ENCODE results near the gene HOXB8.

Gene HOXB8

GRCh38 chr17:48603959-48604769 is 10.9 kb downstream of the HOXB8 start:
- Histone ChIP-seq H3K27ac (ENCODE audit: low read depth, low read length) (no peak overlapping the region), H2AFZ (ENCODE audit: insufficient read depth, low read length, poor library complexity) (no peak overlapping the region), H3K23ac (ENCODE audit: low read length) (no peak overlapping the region), H2BK5ac (ENCODE audit: low read depth, low read length, poor library complexity) (no peak overlapping the region), H3K79me1 (ENCODE audit: low read length) (peaks cover 6% of the 10 kb centered on the region), H3K4me2 (ENCODE audit: low read length) (peak overlapping the region; percentile 39), H3K18ac (ENCODE audit: low read length) (no peak overlapping the region), H3K4me1 (ENCODE audit: control insufficient read depth in 1 of 2, insufficient read depth in 2 of 2, low read length in 2 of 2) (peaks cover 20 to 28% of the 10 kb centered on the region in 2 experiments), H3K4ac (ENCODE audit: low read depth, low read length) (no peak overlapping the region), H3K36me3 (ENCODE audit: control insufficient read depth in 1 of 2, insufficient read depth in 2 of 2, low read length in 2 of 2) (no peaks in the 10 kb centered on the region), H2BK120ac (ENCODE audit: insufficient read depth, low read length, poor library complexity) (no peak overlapping the region), H4K8ac (ENCODE audit: low read depth, low read length) (no peak overlapping the region), H3K79me2 (ENCODE audit: control insufficient read depth, insufficient read depth, low read length, poor library complexity) (no peaks in the 10 kb centered on the region), H3K9ac (ENCODE audit: low read length) (no peak overlapping the region), H3K9me3 (ENCODE audit: insufficient read depth, low read depth, low read length) (peaks cover 2% of the 10 kb centered on the region), H3K4me3 (ENCODE audit: low read depth, low read length) (no peak overlapping the region), H4K91ac (ENCODE audit: low read depth, low read length) (no peak overlapping the region), H2BK12ac (ENCODE audit: low read length) (no peak overlapping the region), H3K27me3 (ENCODE audit: insufficient read depth, low read length) (peaks cover 42% of the 10 kb centered on the region), H2AK5ac (ENCODE audit: low read length) (no peak overlapping the region), H3K14ac (ENCODE audit: low read length) (no peak overlapping the region), H4K12ac (ENCODE audit: low read depth, low read length) (no peak overlapping the region)
- WGBS (ENCODE audit: extremely low coverage, insufficient coverage, insufficient read length), result no CpG with 5 or more reads among the region's 21 CpGs
- DNase-seq, result no peak

GRCh38 chr17:48601539-48602425 is 13.3 kb downstream of the HOXB8 start:
- peak overlapping the region; percentile 67 for H3K27ac ChIP-seq (ENCODE audit: low read depth, low read length)
- H3K23ac ChIP-seq (ENCODE audit: low read length), result no peak overlapping the region
- no peak overlapping the region for H2AFZ ChIP-seq (ENCODE audit: insufficient read depth, low read length, poor library complexity)
- H3K9ac ChIP-seq (ENCODE audit: low read length), result no peak overlapping the region
- H3K4ac ChIP-seq (ENCODE audit: low read depth, low read length), result no peak overlapping the region
- H2BK5ac ChIP-seq (ENCODE audit: low read depth, low read length, poor library complexity), result no peak overlapping the region
- H3K79me2 ChIP-seq (ENCODE audit: control insufficient read depth, insufficient read depth, low read length, poor library complexity), result peaks cover 2% of the 10 kb centered on the region
- H3K4me2 ChIP-seq (ENCODE audit: low read length), result peak overlapping the region; percentile 9
- H3K27me3 ChIP-seq (ENCODE audit: insufficient read depth, low read length), result peaks cover 41% of the 10 kb centered on the region
- peak overlapping the region; percentile 41 for H3K14ac ChIP-seq (ENCODE audit: low read length)
- peaks cover 2% of the 10 kb centered on the region for H3K9me3 ChIP-seq (ENCODE audit: insufficient read depth, low read depth, low read length)
- peak overlapping the region; percentile 27 for H4K8ac ChIP-seq (ENCODE audit: low read depth, low read length)
- H4K12ac ChIP-seq (ENCODE audit: low read depth, low read length), result no peak overlapping the region
- H2BK12ac ChIP-seq (ENCODE audit: low read length), result peak overlapping the region; percentile 4
- no peaks in the 10 kb centered on the region for H3K36me3 ChIP-seq (ENCODE audit: control insufficient read depth in 1 of 2, insufficient read depth in 2 of 2, low read length in 2 of 2)
- DNase-seq, result no peak
- no peak overlapping the region for H3K18ac ChIP-seq (ENCODE audit: low read length)
- H3K79me1 ChIP-seq (ENCODE audit: low read length), result peaks cover 23% of the 10 kb centered on the region
- no CpG with 5 or more reads among the region's 35 CpGs for WGBS (ENCODE audit: extremely low coverage, insufficient coverage, insufficient read length)
- peaks cover 26 to 37% of the 10 kb centered on the region in 2 experiments for H3K4me1 ChIP-seq (ENCODE audit: control insufficient read depth in 1 of 2, insufficient read depth in 2 of 2, low read length in 2 of 2)
- peak overlapping the region; percentile 8 for H2BK120ac ChIP-seq (ENCODE audit: insufficient read depth, low read length, poor library complexity)
- peak overlapping the region; percentile 59 for H4K91ac ChIP-seq (ENCODE audit: low read depth, low read length)
- H3K4me3 ChIP-seq (ENCODE audit: low read depth, low read length), result no peak overlapping the region
- H2AK5ac ChIP-seq (ENCODE audit: low read length), result no peak overlapping the region

GRCh38 chr17:48601207-48601538 is 13.9 kb downstream of the HOXB8 start:
- Histone ChIP-seq H3K36me3 (ENCODE audit: control insufficient read depth in 1 of 2, insufficient read depth in 2 of 2, low read length in 2 of 2) (peaks cover 0 to under 1% of the 10 kb centered on the region in 2 experiments), H3K9ac (ENCODE audit: low read length) (no peak overlapping the region), H2AFZ (ENCODE audit: insufficient read depth, low read length, poor library complexity) (no peak overlapping the region), H2BK5ac (ENCODE audit: low read depth, low read length, poor library complexity) (peak overlapping the region; percentile 16), H3K4me3 (ENCODE audit: low read depth, low read length) (no peak overlapping the region), H2BK120ac (ENCODE audit: insufficient read depth, low read length, poor library complexity) (peak overlapping the region; percentile 8), H3K4ac (ENCODE audit: low read depth, low read length) (no peak overlapping the region), H3K9me3 (ENCODE audit: insufficient read depth, low read depth, low read length) (no peaks in the 10 kb centered on the region), H4K12ac (ENCODE audit: low read depth, low read length) (no peak overlapping the region), H3K27me3 (ENCODE audit: insufficient read depth, low read length) (peaks cover 35% of the 10 kb centered on the region), H4K91ac (ENCODE audit: low read depth, low read length) (peak overlapping the region; percentile 59), H3K4me1 (ENCODE audit: control insufficient read depth in 1 of 2, insufficient read depth in 2 of 2, low read length in 2 of 2) (peaks cover 31 to 43% of the 10 kb centered on the region in 2 experiments), H3K14ac (ENCODE audit: low read length) (no peak overlapping the region), H3K27ac (ENCODE audit: low read depth, low read length) (peak overlapping the region; percentile 67), H3K79me1 (ENCODE audit: low read length) (peaks cover 23% of the 10 kb centered on the region), H2AK5ac (ENCODE audit: low read length) (no peak overlapping the region), H3K23ac (ENCODE audit: low read length) (no peak overlapping the region), H3K79me2 (ENCODE audit: control insufficient read depth, insufficient read depth, low read length, poor library complexity) (peaks cover 5% of the 10 kb centered on the region), H2BK12ac (ENCODE audit: low read length) (peak overlapping the region; percentile 4), H3K18ac (ENCODE audit: low read length) (no peak overlapping the region), H4K8ac (ENCODE audit: low read depth, low read length) (no peak overlapping the region), H3K4me2 (ENCODE audit: low read length) (peak overlapping the region; percentile 9)
- WGBS (ENCODE audit: extremely low coverage, insufficient coverage, insufficient read length), result no CpG with 5 or more reads among the region's 4 CpGs
- DNase-seq, result no peak

- Histone ChIP-seq H3K23ac (ENCODE audit: low read length) (no peak overlapping the region), H4K8ac (ENCODE audit: low read depth, low read length) (no peak overlapping the region), H3K9ac (ENCODE audit: low read length) (no peak overlapping the region), H3K18ac (ENCODE audit: low read length) (no peak overlapping the region), H3K27me3 (ENCODE audit: insufficient read depth, low read length) (peaks cover 30% of the 10 kb centered on the region), H2BK12ac (ENCODE audit: low read length) (no peak overlapping the region), H3K4ac (ENCODE audit: low read depth, low read length) (no peak overlapping the region), H2AFZ (ENCODE audit: insufficient read depth, low read length, poor library complexity) (no peak overlapping the region), H3K4me1 (ENCODE audit: control insufficient read depth in 1 of 2, insufficient read depth in 2 of 2, low read length in 2 of 2) (peaks cover 34 to 47% of the 10 kb centered on the region in 2 experiments), H4K12ac (ENCODE audit: low read depth, low read length) (no peak overlapping the region), H3K79me1 (ENCODE audit: low read length) (peaks cover 23% of the 10 kb centered on the region), H3K27ac (ENCODE audit: low read depth, low read length) (peak overlapping the region; percentile 67), H2BK5ac (ENCODE audit: low read depth, low read length, poor library complexity) (peak overlapping the region; percentile 16), H3K14ac (ENCODE audit: low read length) (no peak overlapping the region), H2AK5ac (ENCODE audit: low read length) (no peak overlapping the region), H3K4me2 (ENCODE audit: low read length) (peak overlapping the region; percentile 26), H3K79me2 (ENCODE audit: control insufficient read depth, insufficient read depth, low read length, poor library complexity) (peaks cover 8% of the 10 kb centered on the region), H2BK120ac (ENCODE audit: insufficient read depth, low read length, poor library complexity) (no peak overlapping the region), H3K36me3 (ENCODE audit: control insufficient read depth in 1 of 2, insufficient read depth in 2 of 2, low read length in 2 of 2) (peaks cover 0 to 4% of the 10 kb centered on the region in 2 experiments), H3K9me3 (ENCODE audit: insufficient read depth, low read depth, low read length) (no peaks in the 10 kb centered on the region), H3K4me3 (ENCODE audit: low read depth, low read length) (no peak overlapping the region), H4K91ac (ENCODE audit: low read depth, low read length) (no peak overlapping the region)
- no peak for DNase-seq
- WGBS (ENCODE audit: extremely low coverage, insufficient coverage, insufficient read length), result no CpG with 5 or more reads among the region's 17 CpGs
These were observed 14.6 kb downstream of the HOXB8 start for GRCh38 chr17:48600244-48601098.

All from trophoblast cell (in vitro differentiated cells and primary cell).